ENCODE measurements around the gene P2RY2.
"Not testable (repeated sequence)": the region's sequence is repeated elsewhere in the genome, so short reads cannot be mapped to it uniquely, and the experiment has no call there.

The P2RY2 gene

GRCh38 chr11:73267122-73267846 is 49.2 kb downstream of the P2RY2 start:
- no peak for DNase-seq (ENCODE audit: low read depth in 2 of 2)

DNA sequence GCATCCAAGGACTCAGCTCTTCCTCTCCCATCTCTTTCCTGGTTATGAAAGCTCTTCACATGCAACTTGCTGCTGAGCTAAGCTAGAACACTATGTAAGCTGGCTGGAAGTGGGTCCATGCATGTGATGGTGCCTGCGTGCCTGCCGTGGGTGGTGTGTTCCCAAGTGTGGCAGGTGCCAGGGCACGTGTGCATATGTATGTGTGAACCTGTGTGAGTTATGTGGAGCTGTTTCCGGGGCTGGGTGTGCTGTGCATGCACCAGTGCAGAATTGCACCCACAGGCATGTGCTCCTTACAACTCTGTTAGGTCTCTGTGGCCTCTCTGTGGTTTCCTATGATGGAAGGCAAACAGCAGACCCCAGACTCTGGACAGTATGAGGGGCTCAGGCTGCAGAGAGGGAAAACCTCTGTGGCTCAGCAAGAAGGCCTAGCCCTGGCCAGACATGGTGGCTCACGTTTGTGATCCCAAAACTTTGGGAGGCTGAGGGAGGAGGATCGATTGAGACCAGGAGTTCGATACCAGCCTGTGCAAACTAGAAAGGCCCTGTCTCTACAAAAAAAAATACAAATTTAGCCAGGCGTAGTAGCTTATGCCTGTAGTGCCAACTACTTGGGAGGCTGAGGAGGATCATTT is 49.9 kb downstream of the P2RY2 start:
- no peak for DNase-seq (ENCODE audit: low read depth in 2 of 2)

GRCh38 chr11:73268671-73269271 is 50.7 kb downstream of the P2RY2 start:
- no peak for DNase-seq (ENCODE audit: low read depth in 2 of 2)

- no peak for DNase-seq (ENCODE audit: low read depth in 2 of 2)
Measured at GRCh38 chr11:73269459-73270015, 51.5 kb downstream of the P2RY2 start.

DNA sequence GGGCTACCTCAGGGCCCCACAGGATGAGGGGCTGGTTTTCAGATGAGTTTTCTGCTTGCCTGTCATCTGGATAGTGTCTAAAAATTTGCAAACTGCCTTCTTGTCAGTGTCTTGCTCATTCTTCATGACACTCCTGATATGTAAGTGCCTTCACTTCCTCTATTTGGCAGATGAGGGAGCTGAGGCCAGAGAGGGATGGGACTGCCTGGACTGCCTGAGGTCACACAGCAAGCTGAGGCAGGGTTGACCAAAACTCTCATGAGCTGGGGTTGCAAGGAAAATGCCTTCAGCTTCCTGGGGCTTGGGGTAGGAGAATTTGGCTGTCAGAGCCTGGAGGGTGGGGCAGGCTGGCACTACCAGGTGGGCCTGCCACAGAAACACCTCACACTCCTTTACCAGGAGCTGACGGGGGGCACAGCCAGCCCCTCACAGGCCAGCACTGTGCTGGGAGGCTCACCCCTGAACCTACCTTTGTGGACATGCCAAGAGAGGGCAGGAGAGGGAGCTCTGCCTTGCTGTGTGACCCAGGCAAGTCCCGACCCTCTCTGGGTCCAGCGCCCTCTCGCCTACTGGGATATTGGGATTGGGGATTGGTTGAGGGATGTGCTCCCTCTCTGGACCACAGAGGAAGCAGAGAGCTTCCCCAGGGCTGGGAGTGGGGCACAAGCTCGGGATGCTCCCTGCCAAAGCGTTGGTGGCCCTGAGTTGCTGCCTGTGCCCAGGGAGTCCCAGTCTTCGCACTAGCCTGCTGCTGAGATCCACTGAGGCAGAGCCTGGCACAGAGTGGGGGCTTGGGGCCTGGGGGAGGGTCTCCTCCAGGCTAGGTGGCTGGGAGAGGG is 52.2 kb downstream of the P2RY2 start:
- DNase-seq (ENCODE audit: low read depth in 2 of 2) = no peak

- no peak for DNase-seq (ENCODE audit: low read depth in 2 of 2)
Measured at GRCh38 chr11:73270855-73271477, 52.9 kb downstream of the P2RY2 start.

GRCh38 chr11:73271478-73271865 is 53.4 kb downstream of the P2RY2 start:
- not testable (repeated sequence) for DNase-seq (ENCODE audit: low read depth in 2 of 2)

DNA sequence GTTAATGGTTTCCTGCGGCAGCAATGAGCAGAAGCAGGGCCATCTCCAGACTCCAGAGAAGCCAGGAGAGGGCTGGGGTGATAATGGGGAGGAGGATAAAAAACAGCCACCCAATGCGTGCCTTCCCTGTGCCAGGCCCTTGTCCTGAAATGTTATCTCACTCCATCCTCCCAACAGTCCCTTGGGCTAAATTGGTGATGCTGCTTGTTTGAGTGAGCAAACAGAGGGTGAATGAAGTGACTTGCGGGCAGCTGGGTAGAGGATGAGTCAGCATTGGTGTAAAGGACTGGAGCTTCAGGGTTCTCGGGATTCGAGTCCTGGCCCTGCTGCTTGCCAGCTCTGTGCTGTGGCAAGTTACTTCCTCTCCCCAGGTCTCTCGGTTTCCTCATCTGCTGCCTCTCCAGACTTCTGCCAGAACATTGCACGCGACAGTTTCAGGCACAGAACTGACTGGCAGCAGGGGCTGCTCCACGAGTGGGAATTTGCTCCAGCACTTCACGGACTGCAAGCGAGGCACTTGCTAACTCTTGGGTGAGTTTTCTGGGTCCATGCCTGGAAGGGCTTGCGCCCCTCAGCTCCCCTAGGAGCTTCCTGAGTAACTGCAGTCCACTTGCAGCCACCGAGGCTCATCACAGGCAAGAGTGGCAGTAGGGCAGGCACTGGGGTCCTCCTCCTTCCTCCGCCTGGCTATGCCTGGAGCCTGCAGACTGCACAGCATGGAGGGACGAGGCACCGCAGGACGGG is 54.0 kb downstream of the P2RY2 start, which contains the start of gene P2RY6:
TSS of gene P2RY6 (plus strand) at position 403 of the 744 bp plus-strand sequence. CDS start 24,181 bp downstream, outside the sequence.
- DNase-seq (ENCODE audit: low read depth in 2 of 2) = no peak

DNA sequence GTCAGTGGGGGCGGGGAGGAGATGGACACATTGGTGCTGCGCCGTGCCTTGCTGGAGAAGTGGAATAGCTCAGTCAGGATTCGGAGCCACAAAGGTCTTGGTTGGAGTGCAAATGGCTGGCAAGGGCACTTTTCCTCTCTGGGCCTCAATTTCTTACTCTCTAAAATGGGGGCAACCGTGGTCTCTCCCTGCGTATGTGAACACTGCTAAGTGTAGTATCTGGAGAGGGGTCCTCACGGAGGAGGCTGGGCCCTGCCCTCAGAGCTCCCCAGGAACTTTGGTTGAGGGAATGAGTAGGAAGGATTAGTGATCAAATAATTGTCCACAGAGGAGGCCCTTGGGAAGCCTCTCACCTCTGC is 54.6 kb downstream of the P2RY2 start:
- DNase-seq (ENCODE audit: low read depth in 2 of 2) = no peak

- no peak for DNase-seq (ENCODE audit: low read depth in 2 of 2)
Measured at GRCh38 chr11:73273222-73273895, 55.3 kb downstream of the P2RY2 start.

GRCh38 chr11:73274191-73274590 is 56.1 kb downstream of the P2RY2 start:
- not testable (repeated sequence) for DNase-seq (ENCODE audit: low read depth in 2 of 2)

DNA sequence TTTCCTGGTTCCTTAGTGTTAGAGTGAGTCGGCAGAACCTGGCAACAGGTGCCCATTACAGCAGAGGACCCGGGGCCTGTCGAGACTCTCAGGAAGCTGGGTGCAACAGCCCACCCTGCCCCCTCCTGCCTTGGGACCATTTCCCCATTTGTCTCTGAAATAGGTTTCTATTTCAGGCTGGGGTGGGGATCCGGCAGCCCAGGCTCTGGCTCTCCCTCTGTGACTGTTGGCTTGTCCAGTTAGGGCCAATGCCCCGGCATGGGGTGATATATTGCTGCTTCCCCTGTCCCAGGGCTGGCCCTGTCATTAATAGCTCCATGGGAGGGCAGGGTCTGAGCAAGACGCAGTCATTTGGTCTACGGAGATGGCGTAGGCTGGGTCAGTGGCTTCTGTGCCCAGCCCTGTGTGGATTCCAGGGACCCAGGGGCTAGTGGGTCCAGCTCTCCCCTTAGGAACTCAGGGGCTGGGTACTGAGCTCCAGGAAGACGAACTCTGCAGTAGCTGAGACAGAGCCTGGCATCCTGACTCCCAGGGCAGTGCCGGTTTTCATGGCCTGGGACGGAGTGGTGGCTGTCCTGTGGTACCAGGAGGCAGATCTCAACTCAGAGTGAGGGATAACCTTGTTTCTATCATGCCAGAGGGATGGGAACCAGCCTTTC is 56.8 kb downstream of the P2RY2 start:
- DNase-seq (ENCODE audit: low read depth in 2 of 2) = no peak

- DNase-seq (ENCODE audit: low read depth in 2 of 2) = no peak
Measured at GRCh38 chr11:73275381-73275750, 57.3 kb downstream of the P2RY2 start.

DNA sequence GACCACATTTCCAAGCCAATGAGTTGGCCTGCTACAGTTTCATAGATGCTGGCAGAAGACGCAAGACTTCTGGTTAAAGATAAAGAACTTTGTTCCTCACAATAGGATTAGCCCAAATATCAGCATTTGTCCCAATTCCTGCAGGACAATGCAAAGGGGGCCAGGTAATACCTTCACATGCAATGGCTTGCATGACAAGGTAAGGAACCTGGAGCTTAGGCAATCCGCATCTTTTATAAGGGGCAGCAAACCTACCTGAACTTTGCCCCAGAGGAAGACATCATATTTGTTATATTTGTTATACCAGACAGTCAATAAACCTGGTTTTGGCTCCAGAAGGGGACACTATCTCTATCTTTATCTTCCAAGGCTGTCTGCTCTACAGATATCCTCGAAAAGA is 59.4 kb downstream of the P2RY2 start:
- no peak for DNase-seq (ENCODE audit: low read depth in 2 of 2)

GRCh38 chr11:73280626-73281025 is 62.5 kb downstream of the P2RY2 start:
- DNase-seq (ENCODE audit: low read depth in 2 of 2) = no peak

DNA sequence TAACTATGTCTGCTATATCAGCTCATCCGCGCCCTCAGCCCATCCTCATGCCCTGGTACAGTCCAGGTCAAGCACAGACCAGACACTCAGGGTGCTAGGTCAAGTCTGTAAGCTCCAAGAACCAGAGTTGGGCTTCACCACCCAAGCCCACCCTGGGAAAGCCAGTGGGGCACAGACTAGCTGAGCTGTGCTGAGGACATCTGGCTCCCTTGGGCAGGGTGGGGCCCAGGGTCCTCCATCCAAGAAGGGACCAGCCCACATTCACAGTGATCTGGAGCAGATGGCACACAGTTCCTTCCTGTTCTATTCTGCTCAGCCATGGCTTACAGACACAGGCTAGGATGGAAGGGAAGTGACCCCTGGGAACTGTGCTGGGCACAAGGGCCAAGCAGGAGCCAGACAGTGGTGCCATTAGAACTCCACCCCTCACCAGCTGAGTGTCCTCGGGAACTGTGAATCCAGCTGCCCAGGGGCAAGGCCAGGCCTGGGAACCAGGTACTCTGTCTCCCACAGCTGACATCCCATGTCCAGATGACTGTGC is 63.2 kb downstream of the P2RY2 start:
- DNase-seq (ENCODE audit: low read depth in 2 of 2) = no peak

DNA sequence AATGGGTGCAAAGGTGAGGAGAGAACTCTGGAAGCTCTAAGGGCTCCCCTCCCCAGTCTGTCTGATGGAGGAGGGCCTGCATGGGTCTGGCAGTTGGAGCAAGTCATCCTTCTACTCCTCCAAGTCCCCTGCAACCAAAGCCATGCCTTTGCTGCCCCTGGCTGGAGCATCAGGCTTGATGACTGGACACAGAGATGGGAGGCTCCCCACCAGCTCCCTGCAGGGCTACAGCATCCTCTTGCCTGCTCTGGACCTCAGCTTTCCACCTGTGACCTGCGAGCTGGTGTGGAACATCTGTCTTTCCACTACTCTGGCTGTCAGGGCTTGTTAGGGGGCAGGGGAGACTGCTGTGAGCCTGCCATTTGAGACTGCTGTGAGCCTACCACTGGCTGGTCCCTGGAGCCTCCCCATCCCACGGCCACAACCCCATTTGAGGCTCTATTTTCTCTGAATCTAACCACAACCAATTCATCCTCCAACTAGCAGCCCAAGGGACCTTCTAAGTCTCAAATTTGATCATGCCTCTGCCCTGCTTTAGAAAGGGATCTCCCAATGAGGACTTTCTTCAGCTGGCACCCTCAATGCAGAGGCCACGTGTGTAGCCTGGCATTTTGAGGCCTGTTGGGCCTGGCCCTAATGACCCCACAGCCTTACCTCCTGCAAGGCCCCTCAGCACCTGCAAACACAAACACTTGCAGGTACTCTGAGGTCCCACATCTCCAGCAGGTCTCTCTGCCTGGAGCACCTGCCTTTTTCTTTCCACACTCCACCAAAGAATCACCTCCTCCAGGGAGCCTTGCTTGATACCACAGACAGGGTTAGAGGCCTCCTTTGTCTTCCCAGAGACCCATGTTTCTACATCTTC is 63.9 kb downstream of the P2RY2 start:
- DNase-seq (ENCODE audit: low read depth in 2 of 2) = no peak

DNA sequence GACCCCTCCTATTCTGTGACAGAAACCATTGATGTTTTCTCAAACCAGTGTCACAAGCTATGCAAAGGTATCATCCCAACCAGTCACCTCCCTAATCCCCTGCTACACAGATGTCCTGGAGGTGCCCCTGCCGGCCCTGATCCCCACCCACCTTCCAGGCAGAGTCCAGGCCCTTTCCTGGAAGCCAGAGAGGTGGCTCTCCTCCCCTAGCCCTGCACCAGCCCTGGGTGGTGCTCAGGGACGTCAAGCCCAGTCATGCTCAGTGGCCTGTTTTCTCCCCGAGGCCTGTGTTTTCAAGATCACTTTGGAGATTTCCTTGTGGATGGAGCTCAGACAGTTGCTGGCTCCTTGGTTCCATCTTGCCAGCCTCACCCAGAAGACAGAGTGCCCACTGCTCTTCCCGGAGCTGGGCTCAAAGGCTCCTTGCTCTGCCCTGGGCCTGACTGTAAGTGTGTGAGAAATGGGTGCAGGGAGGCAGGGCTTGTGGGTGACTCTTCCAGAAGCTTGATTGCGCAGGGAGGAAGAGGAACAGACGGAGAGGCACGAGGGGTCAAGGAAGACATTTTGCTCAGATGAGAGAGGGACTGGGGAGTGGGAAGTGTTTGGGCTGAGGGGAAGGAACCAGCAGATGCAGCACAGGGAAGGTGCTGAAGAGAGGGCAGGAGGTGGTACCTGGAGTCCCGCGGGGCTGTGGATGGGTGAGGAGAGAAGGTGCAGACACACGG is 65.4 kb downstream of the P2RY2 start:
- no peak for DNase-seq (ENCODE audit: low read depth in 2 of 2)
